GM12874 (cell line): Measurements from ENCODE around the gene DCLK2.

Experiments used
- TF ChIP-seq, protein P1 (sequence below): IDR thresholded peaks from 2 replicates; pipeline ENCODE4 v1.5.1; 2011; ENCODE audit warnings: low read depth, mild to moderate bottlenecking, control low read depth, low read length, moderate library complexity; ENCODE audit not compliant: insufficient read depth

Gene DCLK2

GRCh38 chr4:150306719-150307118, 228.5 kb downstream of the DCLK2 start:
- TF ChIP-seq, protein P1, sequence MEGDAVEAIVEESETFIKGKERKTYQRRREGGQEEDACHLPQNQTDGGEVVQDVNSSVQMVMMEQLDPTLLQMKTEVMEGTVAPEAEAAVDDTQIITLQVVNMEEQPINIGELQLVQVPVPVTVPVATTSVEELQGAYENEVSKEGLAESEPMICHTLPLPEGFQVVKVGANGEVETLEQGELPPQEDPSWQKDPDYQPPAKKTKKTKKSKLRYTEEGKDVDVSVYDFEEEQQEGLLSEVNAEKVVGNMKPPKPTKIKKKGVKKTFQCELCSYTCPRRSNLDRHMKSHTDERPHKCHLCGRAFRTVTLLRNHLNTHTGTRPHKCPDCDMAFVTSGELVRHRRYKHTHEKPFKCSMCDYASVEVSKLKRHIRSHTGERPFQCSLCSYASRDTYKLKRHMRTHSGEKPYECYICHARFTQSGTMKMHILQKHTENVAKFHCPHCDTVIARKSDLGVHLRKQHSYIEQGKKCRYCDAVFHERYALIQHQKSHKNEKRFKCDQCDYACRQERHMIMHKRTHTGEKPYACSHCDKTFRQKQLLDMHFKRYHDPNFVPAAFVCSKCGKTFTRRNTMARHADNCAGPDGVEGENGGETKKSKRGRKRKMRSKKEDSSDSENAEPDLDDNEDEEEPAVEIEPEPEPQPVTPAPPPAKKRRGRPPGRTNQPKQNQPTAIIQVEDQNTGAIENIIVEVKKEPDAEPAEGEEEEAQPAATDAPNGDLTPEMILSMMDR = no peak
